ENCODE results near the gene SEL1L3. TPM values are rescaled to one million over a fixed set of nuclear protein-coding genes. Genes with fewer than 3 reads are reported as not detected.

SEL1L3 gene
- polyA plus RNA-seq, 1 of the 3 experiments (the other 2 are of a cell fraction): 2.2 TPM

DNA sequence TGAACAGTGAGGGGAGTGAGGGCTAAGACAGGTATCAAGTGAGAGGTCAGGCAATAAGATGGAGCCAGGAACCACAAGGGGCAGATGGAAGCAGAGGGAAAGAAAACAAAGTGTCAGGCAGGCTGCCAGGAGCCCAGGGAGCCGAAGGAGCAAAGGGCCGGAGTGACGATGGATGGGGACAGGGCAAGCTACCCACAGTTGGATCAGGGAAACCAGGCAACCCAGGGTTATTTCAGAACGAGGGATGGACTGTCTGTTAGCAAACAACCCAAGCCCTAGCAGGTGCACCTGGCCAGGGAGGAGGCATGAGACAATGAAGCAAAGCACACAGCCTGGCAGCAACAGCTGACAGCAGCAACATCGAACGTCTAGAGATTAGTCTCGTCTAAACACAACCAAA lies 39.2 kb downstream of the SEL1L3 start (continued):
- TF ChIP-seq, protein P1, sequence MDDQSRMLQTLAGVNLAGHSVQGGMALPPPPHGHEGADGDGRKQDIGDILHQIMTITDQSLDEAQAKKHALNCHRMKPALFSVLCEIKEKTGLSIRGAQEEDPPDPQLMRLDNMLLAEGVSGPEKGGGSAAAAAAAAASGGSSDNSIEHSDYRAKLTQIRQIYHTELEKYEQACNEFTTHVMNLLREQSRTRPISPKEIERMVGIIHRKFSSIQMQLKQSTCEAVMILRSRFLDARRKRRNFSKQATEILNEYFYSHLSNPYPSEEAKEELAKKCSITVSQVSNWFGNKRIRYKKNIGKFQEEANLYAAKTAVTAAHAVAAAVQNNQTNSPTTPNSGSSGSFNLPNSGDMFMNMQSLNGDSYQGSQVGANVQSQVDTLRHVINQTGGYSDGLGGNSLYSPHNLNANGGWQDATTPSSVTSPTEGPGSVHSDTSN (IDR thresholded peaks at IDR 0.05): no peak
- TF ChIP-seq EZH2phosphoT487 (IDR thresholded peaks at IDR 0.05; ENCODE audit: borderline replicate concordance, low read depth) (no peak), RAD21 (IDR thresholded peaks at IDR 0.05; ENCODE audit: low read length) (no peak), NFIC (IDR thresholded peaks at IDR 0.05; ENCODE audit: borderline replicate concordance) (no peak), POLR2AphosphoS5 (IDR thresholded peaks at IDR 0.05; ENCODE audit: low read depth, low read length) (no peak), RFX5 (IDR thresholded peaks at IDR 0.05; ENCODE audit: low read length) (no peak)

DNA sequence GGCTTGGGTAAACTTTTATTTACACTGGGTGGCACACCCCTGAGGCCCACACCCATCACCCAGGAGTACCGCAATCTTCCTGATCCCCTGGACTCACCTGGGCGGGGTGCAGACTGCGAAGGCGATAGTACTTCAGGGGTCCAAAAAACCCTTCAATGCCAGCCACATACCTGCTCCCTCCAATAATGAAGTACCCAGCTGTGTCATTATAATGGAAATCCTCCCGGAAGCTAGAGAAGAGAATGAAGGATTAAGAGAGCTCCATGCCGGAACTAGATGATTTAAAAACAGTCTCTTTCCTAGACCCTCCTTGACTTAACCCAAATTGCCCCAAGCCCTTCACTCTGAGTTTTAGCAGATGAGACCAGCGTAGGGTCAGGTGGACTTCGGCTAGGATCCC lies 40.9 kb downstream of the SEL1L3 start:
- H3K27me3 ChIP-seq (ENCODE audit: insufficient read depth): no peaks in the 10 kb centered on the region
- H3K9me2 ChIP-seq: no peaks in the 10 kb centered on the region
- ChIA-PET POLR2A (no interaction called here), CTCF (no interaction called here)
- H3K36me3 ChIP-seq (replicated peaks in 1 of 2; ENCODE audit: control insufficient read depth in 1 of 2, insufficient read depth in 2 of 2, low read length in 1 of 2): no peaks in the 10 kb centered on the region
- TF ChIP-seq EZH2phosphoT487 (IDR thresholded peaks at IDR 0.05; ENCODE audit: borderline replicate concordance, low read depth) (no peak), CHD2 (IDR thresholded peaks at IDR 0.05; ENCODE audit: low read length, partially characterized antibody) (no peak), YY1 (IDR thresholded peaks at IDR 0.05; ENCODE audit: low read depth) (no peak), NFIC (IDR thresholded peaks at IDR 0.05; ENCODE audit: borderline replicate concordance) (no peak)
- TF ChIP-seq, protein P2, sequence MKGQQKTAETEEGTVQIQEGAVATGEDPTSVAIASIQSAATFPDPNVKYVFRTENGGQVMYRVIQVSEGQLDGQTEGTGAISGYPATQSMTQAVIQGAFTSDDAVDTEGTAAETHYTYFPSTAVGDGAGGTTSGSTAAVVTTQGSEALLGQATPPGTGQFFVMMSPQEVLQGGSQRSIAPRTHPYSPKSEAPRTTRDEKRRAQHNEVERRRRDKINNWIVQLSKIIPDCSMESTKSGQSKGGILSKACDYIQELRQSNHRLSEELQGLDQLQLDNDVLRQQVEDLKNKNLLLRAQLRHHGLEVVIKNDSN (IDR thresholded peaks at IDR 0.05; ENCODE audit: borderline replicate concordance, low read depth): no peak
- H2AFZ ChIP-seq (ENCODE audit: low read depth): no peak overlapping the region
- peaks cover 17% of the 10 kb centered on the region for H3F3A ChIP-seq (replicated peaks; ENCODE audit: insufficient read depth)
- no peak for DNase-seq
- H4K20me1 ChIP-seq (ENCODE audit: insufficient read depth): no peaks in the 10 kb centered on the region
- peaks cover 0 to 20% of the 10 kb centered on the region in 2 experiments; a peak in 1 of 4 replicates for H3K4me1 ChIP-seq (ENCODE audit: control insufficient read depth in 1 of 2, insufficient read depth in 2 of 2, low read depth in 1 of 2, low read length in 1 of 2)
- H3K4me3 ChIP-seq (ENCODE audit: low read depth in 2 of 2, low read length in 1 of 2): no peak overlapping the region
- no peaks in the 10 kb centered on the region for H3K9me3 ChIP-seq
- H3K27ac ChIP-seq (ENCODE audit: low read depth in 2 of 2, low read length in 1 of 2): no peak overlapping the region
- H3K9ac ChIP-seq: no peak overlapping the region
- no peaks in the 10 kb centered on the region for H3K79me2 ChIP-seq (ENCODE audit: insufficient read depth)
- 89% methylated on average over 8 of the region's 8 CpGs for WGBS (ENCODE audit: low lambda C conversion rate)
- no peak overlapping the region for H3K4me2 ChIP-seq

DNA sequence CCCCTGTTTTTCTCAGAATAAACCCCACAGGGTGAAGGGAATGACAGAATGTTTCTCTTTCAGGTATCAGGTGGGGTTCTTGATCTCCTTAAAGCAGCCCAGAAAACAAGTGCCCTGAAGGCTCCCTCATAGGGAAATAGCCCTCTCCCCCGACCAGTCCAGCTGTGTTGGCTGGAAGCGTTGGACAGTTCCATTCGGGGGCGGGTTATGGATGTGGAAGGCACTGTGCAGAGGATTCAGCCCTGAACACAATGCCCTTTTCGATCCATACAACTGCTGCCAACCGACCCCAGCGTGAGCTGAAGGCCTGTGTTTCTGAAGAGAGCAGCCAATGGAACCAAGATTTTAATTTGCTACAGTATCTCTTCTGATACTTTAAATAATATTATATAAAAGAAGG lies 41.5 kb downstream of the SEL1L3 start:
- no peak overlapping the region for H3K4me2 ChIP-seq
- no peak overlapping the region for H2AFZ ChIP-seq (ENCODE audit: low read depth)
- no peak overlapping the region for H3K9ac ChIP-seq
- no peaks in the 10 kb centered on the region for H4K20me1 ChIP-seq (ENCODE audit: insufficient read depth)
- no peak overlapping the region for H3K4me3 ChIP-seq (ENCODE audit: low read depth in 2 of 2, low read length in 1 of 2)
- peaks cover 23% of the 10 kb centered on the region for H3F3A ChIP-seq (replicated peaks; ENCODE audit: insufficient read depth)
- H3K4me1 ChIP-seq (ENCODE audit: control insufficient read depth in 1 of 2, insufficient read depth in 2 of 2, low read depth in 1 of 2, low read length in 1 of 2): peaks cover 0 to 26% of the 10 kb centered on the region in 2 experiments; a peak in 2 of 4 replicates
- no peaks in the 10 kb centered on the region for H3K9me3 ChIP-seq
- H3K79me2 ChIP-seq (ENCODE audit: insufficient read depth): no peaks in the 10 kb centered on the region
- POLR2A ChIA-PET: no interaction called here
- TF ChIP-seq, protein P3, sequence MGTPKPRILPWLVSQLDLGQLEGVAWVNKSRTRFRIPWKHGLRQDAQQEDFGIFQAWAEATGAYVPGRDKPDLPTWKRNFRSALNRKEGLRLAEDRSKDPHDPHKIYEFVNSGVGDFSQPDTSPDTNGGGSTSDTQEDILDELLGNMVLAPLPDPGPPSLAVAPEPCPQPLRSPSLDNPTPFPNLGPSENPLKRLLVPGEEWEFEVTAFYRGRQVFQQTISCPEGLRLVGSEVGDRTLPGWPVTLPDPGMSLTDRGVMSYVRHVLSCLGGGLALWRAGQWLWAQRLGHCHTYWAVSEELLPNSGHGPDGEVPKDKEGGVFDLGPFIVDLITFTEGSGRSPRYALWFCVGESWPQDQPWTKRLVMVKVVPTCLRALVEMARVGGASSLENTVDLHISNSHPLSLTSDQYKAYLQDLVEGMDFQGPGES (IDR thresholded peaks at IDR 0.05; ENCODE audit: low read depth, low read length): no peak
- TF ChIP-seq NFIC (IDR thresholded peaks at IDR 0.05; ENCODE audit: borderline replicate concordance) (no peak), FOSL2 (IDR thresholded peaks at IDR 0.05; ENCODE audit: borderline replicate concordance, low read depth) (no peak)
- TF ChIP-seq, protein P4, sequence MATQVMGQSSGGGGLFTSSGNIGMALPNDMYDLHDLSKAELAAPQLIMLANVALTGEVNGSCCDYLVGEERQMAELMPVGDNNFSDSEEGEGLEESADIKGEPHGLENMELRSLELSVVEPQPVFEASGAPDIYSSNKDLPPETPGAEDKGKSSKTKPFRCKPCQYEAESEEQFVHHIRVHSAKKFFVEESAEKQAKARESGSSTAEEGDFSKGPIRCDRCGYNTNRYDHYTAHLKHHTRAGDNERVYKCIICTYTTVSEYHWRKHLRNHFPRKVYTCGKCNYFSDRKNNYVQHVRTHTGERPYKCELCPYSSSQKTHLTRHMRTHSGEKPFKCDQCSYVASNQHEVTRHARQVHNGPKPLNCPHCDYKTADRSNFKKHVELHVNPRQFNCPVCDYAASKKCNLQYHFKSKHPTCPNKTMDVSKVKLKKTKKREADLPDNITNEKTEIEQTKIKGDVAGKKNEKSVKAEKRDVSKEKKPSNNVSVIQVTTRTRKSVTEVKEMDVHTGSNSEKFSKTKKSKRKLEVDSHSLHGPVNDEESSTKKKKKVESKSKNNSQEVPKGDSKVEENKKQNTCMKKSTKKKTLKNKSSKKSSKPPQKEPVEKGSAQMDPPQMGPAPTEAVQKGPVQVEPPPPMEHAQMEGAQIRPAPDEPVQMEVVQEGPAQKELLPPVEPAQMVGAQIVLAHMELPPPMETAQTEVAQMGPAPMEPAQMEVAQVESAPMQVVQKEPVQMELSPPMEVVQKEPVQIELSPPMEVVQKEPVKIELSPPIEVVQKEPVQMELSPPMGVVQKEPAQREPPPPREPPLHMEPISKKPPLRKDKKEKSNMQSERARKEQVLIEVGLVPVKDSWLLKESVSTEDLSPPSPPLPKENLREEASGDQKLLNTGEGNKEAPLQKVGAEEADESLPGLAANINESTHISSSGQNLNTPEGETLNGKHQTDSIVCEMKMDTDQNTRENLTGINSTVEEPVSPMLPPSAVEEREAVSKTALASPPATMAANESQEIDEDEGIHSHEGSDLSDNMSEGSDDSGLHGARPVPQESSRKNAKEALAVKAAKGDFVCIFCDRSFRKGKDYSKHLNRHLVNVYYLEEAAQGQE (IDR thresholded peaks at IDR 0.05; ENCODE audit: low read depth, low read length): peak; percentile 59; the same call in 1 of the 2 replicates
- no peak for DNase-seq
- H3K36me3 ChIP-seq (replicated peaks in 1 of 2; ENCODE audit: control insufficient read depth in 1 of 2, insufficient read depth in 2 of 2, low read length in 1 of 2): no peaks in the 10 kb centered on the region
- no peak overlapping the region for H3K27ac ChIP-seq (ENCODE audit: low read depth in 2 of 2, low read length in 1 of 2)
- WGBS (ENCODE audit: low lambda C conversion rate): 72% methylated on average over 4 of the region's 7 CpGs
- no peaks in the 10 kb centered on the region for H3K27me3 ChIP-seq (ENCODE audit: insufficient read depth)
- no peaks in the 10 kb centered on the region for H3K9me2 ChIP-seq
- CTCF ChIA-PET: no interaction called here
